GM12878 (cell line): Measurements from ENCODE around the gene BMAL1. TPM values are rescaled to one million over a fixed set of nuclear protein-coding genes. Genes with fewer than 3 reads are reported as not detected.

Experiments used
- ATAC-seq: fragments of 200-7000 bp; cut with Tn5 transposase; 3 replicates; pipeline ENCODE4 v1.9.1; 2020; ENCODE audit warnings: mild to moderate bottlenecking, moderate library complexity
- BruUV-seq: library from RNA; stranded (reverse); fragments of 400-500 nt; replicated peaks from 2 replicates; lab custom pipeline; 2021; lab: Mats Ljungman, UMichigan
- CTCF ChIA-PET: fragments of 300-600 bp; sonication (Branson Sonifier 250); formaldehyde crosslinking; extraction: SDS; loops from one replicate; lab custom pipeline; 2021; ENCODE audit warnings: inconsistent platforms; lab: Yijun Ruan, JAX
- POLR2A ChIA-PET: fragments of 350-600 bp; formaldehyde crosslinking; extraction: SDS; loops from one replicate; lab custom pipeline; 2021; ENCODE audit warnings: inconsistent platforms; lab: Charles Lee
- RAD21 ChIA-PET: fragments of 300-600 bp; sonication (Branson Sonifier 250); formaldehyde crosslinking; loops from one replicate; lab custom pipeline; 2023; ENCODE audit warnings: antibody characterized with exemption; ENCODE audit not compliant: unreplicated experiment; lab: Charles Lee
- SMC1A ChIA-PET: fragments of 300-600 bp; sonication (Branson Sonifier 250); formaldehyde crosslinking; loops from one replicate; lab custom pipeline; 2023; ENCODE audit not compliant: unreplicated experiment, uncharacterized antibody; lab: Charles Lee
- DNase-seq: peaks from one replicate; pipeline ENCODE4 v3.0.0-alpha.2; 2011; ENCODE audit warnings: low read depth, low spot score
- FAIRE-seq: peaks from 3 replicates; lab custom pipeline; 2011; peaks lifted over from hg19 to GRCh38; lab: Jason Lieb, UNC
- H2AFZ ChIP-seq: 2 replicates; pipeline ENCODE4 v1.6.0; 2011; ENCODE audit warnings: low read depth, low read length, control low read depth; ENCODE audit not compliant: control insufficient read depth
- H3K27ac ChIP-seq: 2 replicates; pipeline ENCODE4 v1.5.1; 2011; ENCODE audit warnings: control low read depth; ENCODE audit not compliant: control insufficient read depth, insufficient read depth
- H3K27me3 ChIP-seq, 2 experiments: replicated peaks in 1 of 2; 2 replicates each; pipeline versions ENCODE4 v1.6.0 to v1.6.1; 2011; ENCODE audit warnings: low read length in 1 of 2; ENCODE audit not compliant: control insufficient read depth in 2 of 2, insufficient read depth in 2 of 2
- H3K36me3 ChIP-seq, 2 experiments: 2 replicates each; pipeline ENCODE4 v1.5.1; 2011; ENCODE audit warnings: low read length in 1 of 2; ENCODE audit not compliant: control insufficient read depth in 2 of 2, insufficient read depth in 2 of 2
- H3K4me1 ChIP-seq: 2 replicates; pipeline ENCODE4 v1.6.1; 2011; ENCODE audit warnings: mild to moderate bottlenecking, low read length, moderate library complexity, mixed read lengths; ENCODE audit not compliant: control insufficient read depth, insufficient read depth
- H3K4me2 ChIP-seq: 2 replicates; pipeline ENCODE4 v1.6.0; 2011; ENCODE audit warnings: control low read depth; ENCODE audit not compliant: control insufficient read depth, insufficient read depth
- H3K4me3 ChIP-seq: fragments of 200-600 bp; sonication (generic); 2 replicates; pipeline ENCODE4 v1.5.1; 2016
- H3K79me2 ChIP-seq: 2 replicates; pipeline ENCODE4 v1.6.0; 2011; ENCODE audit warnings: low read length; ENCODE audit not compliant: control insufficient read depth, insufficient read depth
- H3K9ac ChIP-seq: 2 replicates; pipeline ENCODE4 v1.8.0; 2011; ENCODE audit warnings: low read length, control low read depth, mixed read lengths; ENCODE audit not compliant: control insufficient read depth, insufficient read depth
- H3K9me3 ChIP-seq: replicated peaks from 3 replicates; pipeline ENCODE4 v1.5.1; 2011; ENCODE audit warnings: mild to moderate bottlenecking, low read length; ENCODE audit not compliant: control insufficient read depth, insufficient read depth
- H4K20me1 ChIP-seq: 2 replicates; pipeline ENCODE4 v1.6.0; 2011; ENCODE audit not compliant: control insufficient read depth, insufficient read depth
- BRCA1 ChIP-seq: IDR thresholded peaks from 2 replicates; pipeline ENCODE4 v1.6.1; 2011; ENCODE audit warnings: low read depth, low read length, improper control_type of control experiment
- CBFB ChIP-seq: IDR thresholded peaks from 2 replicates; pipeline ENCODE4 v1.6.1; 2016; ENCODE audit warnings: antibody characterized with exemption, low read depth
- CBX3 ChIP-seq: fragments of 200-600 bp; sonication (generic); IDR thresholded peaks from 2 replicates; pipeline ENCODE4 v1.6.1; 2016; ENCODE audit warnings: low read depth, borderline replicate concordance
- CREM ChIP-seq: IDR thresholded peaks from 2 replicates; pipeline ENCODE4 v1.6.1; 2014; ENCODE audit warnings: antibody characterized with exemption, low read depth
- E4F1 ChIP-seq: fragments of 450-650 bp; IDR thresholded peaks from 2 replicates; pipeline ENCODE4 v1.6.1; 2018; ENCODE audit warnings: borderline replicate concordance, mild to moderate bottlenecking; ENCODE audit not compliant: partially characterized antibody
- EED ChIP-seq: sonication (generic); IDR thresholded peaks from 2 replicates; pipeline ENCODE4 v1.6.1; 2016; ENCODE audit warnings: antibody characterized with exemption, low read depth
- EP300 ChIP-seq, 2 experiments: fragments of 150-350 bp in 1 of 2; IDR thresholded peaks; 2 replicates each; pipeline ENCODE4 v1.6.1; 2011 to 2012; ENCODE audit warnings: low read depth in 2 of 2, low read length in 2 of 2, borderline replicate concordance in 1 of 2, improper control_type of control experiment in 1 of 2, inconsistent platforms in 1 of 2; ENCODE audit not compliant: control insufficient read depth in 1 of 2
- FOXM1 ChIP-seq: IDR thresholded peaks from 2 replicates; pipeline ENCODE4 v1.6.1; 2012; ENCODE audit warnings: low read depth, mild to moderate bottlenecking, inconsistent platforms, low read length, moderate library complexity
- IKZF2 ChIP-seq, 2 experiments: fragments of 450-650 bp; IDR thresholded peaks; 2 replicates each; pipeline ENCODE4 v1.6.1; 2017; ENCODE audit warnings: mild to moderate bottlenecking in 2 of 2, moderate library complexity in 2 of 2
- KAT2A ChIP-seq: conservative IDR thresholded peaks from 2 replicates; pipeline ENCODE4 v1.6.1; 2011; ENCODE audit warnings: low read depth, low read length; ENCODE audit not compliant: control insufficient read depth
- MAX ChIP-seq: IDR thresholded peaks from 2 replicates; pipeline ENCODE4 v1.6.1; 2012; ENCODE audit warnings: low read depth, low read length, improper control_type of control experiment
- MYC ChIP-seq: IDR thresholded peaks from 2 replicates; pipeline ENCODE4 v1.6.1; 2011; ENCODE audit warnings: mild to moderate bottlenecking, low read length, moderate library complexity, inconsistent platforms; ENCODE audit not compliant: insufficient read depth, insufficient replicate concordance, insufficient read length, severe bottlenecking
- NR2C2 ChIP-seq: IDR thresholded peaks from 2 replicates; pipeline ENCODE4 v1.6.1; 2011; ENCODE audit warnings: borderline replicate concordance, low read depth; ENCODE audit not compliant: control insufficient read depth, insufficient read length
- POLR2AphosphoS2 ChIP-seq: IDR thresholded peaks from 2 replicates; pipeline ENCODE4 v1.6.1; 2011; ENCODE audit warnings: low read depth, mild to moderate bottlenecking, low read length, improper control_type of control experiment, moderate library complexity
- POU2F2 ChIP-seq: IDR thresholded peaks from 3 replicates; pipeline ENCODE4 v1.6.1; 2011; ENCODE audit warnings: low read depth, mild to moderate bottlenecking, low read length, borderline replicate concordance
- SMAD1 ChIP-seq: fragments of 450-650 bp; IDR thresholded peaks from 2 replicates; pipeline ENCODE4 v1.6.1; 2018; ENCODE audit warnings: mild to moderate bottlenecking, low read depth; ENCODE audit not compliant: partially characterized antibody
- ZBTB40 ChIP-seq: fragments of 450-650 bp; IDR thresholded peaks from 2 replicates; pipeline ENCODE4 v1.6.1; 2016; ENCODE audit warnings: mild to moderate bottlenecking, moderate library complexity, borderline replicate concordance
- WGBS: methylation state at CpG from one replicate; pipeline ENCODE4 v1.1.6; 2016; ENCODE audit warnings: low lambda C conversion rate; ENCODE audit not compliant: insufficient replicate concordance, insufficient coverage; ENCODE audit errors: missing lambda C conversion rate; 5-methylcytosine and 5-hydroxymethylcytosine counted together
- in situ Hi-C: fragments of 300-500 bp; cut with MboI; formaldehyde crosslinking; loops from 9 replicates; pipeline ENCODE4 v1.14.3; 2018; ENCODE audit warnings: mixed read lengths
- intact Hi-C: fragments of 100-400 bp; cut with micrococcal nuclease; formaldehyde crosslinking; loops from one replicate; pipeline ENCODE4 v1.14.2; 2022; ENCODE audit not compliant: unreplicated experiment
- polyA plus RNA-seq, 11 experiments: library from polyadenylated mRNA; depleted of rRNA in 4 of 11; unstranded in 6 of 11; stranded (reverse) in 5 of 11; fragments of >200 nt; fragmentation: Nextera tagmentation in 4 of 11; fragmentation: Illumina TruSeq in 1 of 11; extraction: Ambion mirVana in 4 of 11; extraction: Trizol in 1 of 11; gene quantifications; 1 replicate in 1 of 11; 2 replicates in 10 of 11; pipeline versions ENCODE4 v1.2.1 to v1.2.3, GENCODE V29; 2011 to 2016; ENCODE audit warnings: inconsistent platforms in 2 of 11, missing spikeins in 2 of 11, low read depth in 1 of 11
- total RNA-seq, 4 experiments: library from RNA; depleted of rRNA in 3 of 4; stranded (reverse); fragments of >200 nt in 3 of 4; fragmentation: Illumina TruSeq in 1 of 4; extraction: Trizol in 1 of 4; gene quantifications; 2 replicates each; pipeline versions ENCODE4 v1.2.1 to v1.2.3, GENCODE V29; 2013 to 2021

BMAL1 gene
- total and polyA plus RNA-seq, 10 of the 15 experiments (the other 5 are each of a cell fraction or from before 2014, with no cell fraction given): 3.5 to 40.6 (median 13.6) TPM

GRCh38 chr11:13261591-13262061 is 16.0 kb upstream of the BMAL1 start (continued):
- TF ChIP-seq CBFB (no peak), EED (no peak), KAT2A (no peak), BRCA1 (no peak), FOXM1 (no peak), NR2C2 (no peak)

- Histone ChIP-seq H2AFZ (no peak overlapping the region), H4K20me1 (no peaks in the 10 kb centered on the region; the same call in 1 of the 2 replicates), H3K4me2 (no peak overlapping the region), H3K36me3 (no peaks in the 10 kb centered on the region), H3K79me2 (no peaks in the 10 kb centered on the region), H3K9me3 (no peaks in the 10 kb centered on the region), H3K27me3 (peaks cover 3 to 5% of the 10 kb centered on the region in 2 experiments; a peak in 3 of 4 replicates), H3K9ac (no peak overlapping the region), H3K4me3 (no peak overlapping the region), H3K27ac (no peak overlapping the region), H3K4me1 (no peaks in the 10 kb centered on the region)
- RAD21 ChIA-PET: no interaction called here
- CTCF ChIA-PET: interaction anchor here (1.2 to 3.8 kb wide), 6 partner anchors 11 to 99 kb away, joined by 3 to 26 read pairs (median 6); no protein-coding TSS in a partner anchor
- no TSS peak for BruUV-seq
- POLR2A ChIA-PET: no interaction called here
- SMC1A ChIA-PET: interaction anchor here (1.6 to 3.8 kb wide), 7 partner anchors 10 to 76 kb away, joined by 3 to 14 read pairs (median 7); no protein-coding TSS in a partner anchor
- WGBS: 24% methylated on average over 3 of the region's 3 CpGs
- DNase-seq (no peak), FAIRE-seq (no peak), ATAC-seq (no peak)
- intact Hi-C loops (no loop called here), in situ Hi-C loops (no loop called here)
- TF ChIP-seq EP300 (IDR thresholded peaks at IDR 0.05; ENCODE audit: borderline replicate concordance in 1 of 2, control insufficient read depth in 1 of 2, low read depth in 2 of 2, low read length in 2 of 2): no peak
- no peak for TF ChIP-seq E4F1
- TF ChIP-seq CREM: no peak
- no peak for TF ChIP-seq SMAD1
- no peak for TF ChIP-seq POLR2AphosphoS2
- TF ChIP-seq CBX3: no peak
- TF ChIP-seq MAX: no peak
- TF ChIP-seq ZBTB40: no peak
- no peak for TF ChIP-seq POU2F2
- TF ChIP-seq MYC: no peak
- TF ChIP-seq IKZF2 (IDR thresholded peaks at IDR 0.05): no peak
Observed at GRCh38 chr11:13262096-13262495, 15.5 kb upstream of the BMAL1 start.
